NCI-H82 treated with DMSO at 0.1 percent for 48 hours (cell line): ENCODE results near the gene PI16.

ENCODE experiments used
- DNase-seq: peaks from one replicate; lab custom pipeline; 2025; ENCODE audit not compliant: unreplicated experiment; lab: John Stamatoyannopoulos, UW

The PI16 gene

GRCh38 chr6:36954262-36954931 is at the start of gene PI16:
Gene PI16 (plus strand): TSS chr6:36954738. CDS start chr6:36954761, 23 bp downstream.
- DNase-seq: no peak

GRCh38 chr6:36904851-36905393 is 49.6 kb upstream of the PI16 start:
- DNase-seq: no peak

- no peak for DNase-seq
Observed at GRCh38 chr6:36906539-36907325, 47.8 kb upstream of the PI16 start.

- DNase-seq: no peak
Observed at GRCh38 chr6:36907781-36908180, 46.8 kb upstream of the PI16 start.

- DNase-seq: no peak
Observed at GRCh38 chr6:36908747-36909146, 45.8 kb upstream of the PI16 start.

- no peak for DNase-seq
Observed at GRCh38 chr6:36912030-36912454, 42.5 kb upstream of the PI16 start.

GRCh38 chr6:36912586-36912985 is 42.0 kb upstream of the PI16 start:
- no peak for DNase-seq

- no peak for DNase-seq
Observed at GRCh38 chr6:36913082-36913481, 41.5 kb upstream of the PI16 start.

GRCh38 chr6:36914227-36914794 is 40.2 kb upstream of the PI16 start:
- no peak for DNase-seq

- no peak for DNase-seq
Observed at GRCh38 chr6:36915599-36915998, 38.9 kb upstream of the PI16 start.

GRCh38 chr6:36916126-36916525 is 38.4 kb upstream of the PI16 start:
- no peak for DNase-seq

- DNase-seq: no peak
Observed at GRCh38 chr6:36917541-36918193, 36.9 kb upstream of the PI16 start.

GRCh38 chr6:36920049-36920448 is 34.5 kb upstream of the PI16 start:
- DNase-seq: no peak

GRCh38 chr6:36920546-36920945 is 34.0 kb upstream of the PI16 start:
- no peak for DNase-seq

- DNase-seq: no peak
Observed at GRCh38 chr6:36924131-36924530, 30.4 kb upstream of the PI16 start.

- DNase-seq: no peak
Observed at GRCh38 chr6:36924778-36925374, 29.7 kb upstream of the PI16 start.

GRCh38 chr6:36925809-36926208 is 28.7 kb upstream of the PI16 start:
- no peak for DNase-seq

- DNase-seq: no peak
Observed at GRCh38 chr6:36926708-36927513, 27.6 kb upstream of the PI16 start.

- DNase-seq: no peak
Observed at GRCh38 chr6:36927691-36928546, 26.6 kb upstream of the PI16 start.
